Upper lobe of left lung (tissue), 6 donors: ENCODE data around the gene DHCR24. TPM values are rescaled to one million over a fixed set of nuclear protein-coding genes. Genes with fewer than 3 reads are reported as not detected.

Source experiments
- ATAC-seq, 2 donors: fragments of 200-7000 bp; cut with Tn5 transposase; one replicate each; pipeline ENCODE4 v1.9.1; 2022; ENCODE audit warnings: mild to moderate bottlenecking in 2 of 2, moderate library complexity in 2 of 2; ENCODE audit not compliant: low FRiP score in 2 of 2
- DNase-seq, 2 donors: peaks; one replicate each; pipeline ENCODE4 v3.0.0-alpha.2; 2019 to 2020
- H3K27ac ChIP-seq, 4 donors: fragments of 200-600 bp; sonication (generic); one replicate each; pipeline ENCODE4 v1.5.1; 2016 to 2019
- H3K27me3 ChIP-seq, 4 donors: fragments of 200-600 bp; sonication (generic); one replicate each; pipeline ENCODE4 v1.5.1; 2017 to 2019
- H3K36me3 ChIP-seq, 4 donors: fragments of 200-600 bp; sonication (generic); one replicate each; pipeline ENCODE4 v1.5.1; 2016 to 2019
- H3K4me1 ChIP-seq, 4 donors: fragments of 200-600 bp; sonication (generic); one replicate each; pipeline ENCODE4 v1.5.1; 2018 to 2019
- H3K4me3 ChIP-seq, 4 donors: fragments of 200-600 bp; sonication (generic); one replicate each; pipeline ENCODE4 v1.5.1; 2017 to 2019; ENCODE audit warnings: mild to moderate bottlenecking in 2 of 4, moderate library complexity in 1 of 4
- H3K9me3 ChIP-seq, 4 donors: fragments of 200-600 bp; sonication (generic); one replicate each; pipeline ENCODE4 v1.5.1; 2018 to 2019
- CTCF ChIP-seq, 6 experiments: fragments of 450-650 bp in 4 of 6; fragments of 200-600 bp in 2 of 6; sonication (generic) in 2 of 6; IDR thresholded peaks; one replicate each; pipeline ENCODE4 v1.5.1; 2016 to 2019; ENCODE audit warnings: antibody characterized with exemption in 6 of 6
- EP300 ChIP-seq, 4 donors: sonication (generic); formaldehyde crosslinking; IDR thresholded peaks; one replicate each; pipeline ENCODE4 v1.5.1; 2017; ENCODE audit warnings: antibody characterized with exemption in 4 of 4, control low read depth in 2 of 4
- POLR2A ChIP-seq, 4 donors: fragments of 450-650 bp; IDR thresholded peaks; one replicate each; pipeline ENCODE4 v1.5.1; 2016 to 2017; ENCODE audit warnings: antibody characterized with exemption in 4 of 4, mild to moderate bottlenecking in 2 of 4
- POLR2AphosphoS5 ChIP-seq, 2 donors: sonication (generic); formaldehyde crosslinking; IDR thresholded peaks; one replicate each; pipeline ENCODE4 v1.5.1; 2017; ENCODE audit warnings: antibody characterized with exemption in 2 of 2
- WGBS, 2 donors: methylation state at CpG; one replicate each; pipeline ENCODE4 v1.1.5; 2017 to 2018; 5-methylcytosine and 5-hydroxymethylcytosine counted together
- total RNA-seq, 6 donors: library from RNA; depleted of rRNA in 4 of 6; stranded (reverse); fragments of >200 nt in 4 of 6; gene quantifications; one replicate each; pipeline versions ENCODE4 v1.1.0 to v1.2.1, GENCODE V29; 2016 to 2021
- donor health status: DM: no; HTN: no; CAD: no; lungs with moderate emphysema.
- donor health status: DM: no; HTN: yes; CAD: no; lungs with severe emphysema.

DHCR24 gene
- total RNA-seq, 6 donors from 2014 or later: 188 to 863 (median 555) TPM

- WGBS, 2 donors: 70 to 75% methylated on average over 5 of the region's 5 CpGs
- peak in 1 of 2 donors; percentile 16 for DNase-seq
- Histone ChIP-seq H3K36me3 (peaks cover 11 to 45% (median 31%) of the 10 kb centered on the region in 4 donors), H3K9me3 (no peaks in the 10 kb centered on the region), H3K4me1 (peaks cover 0 to 19% (median 12%) of the 10 kb centered on the region in 4 donors), H3K4me3 (no peak overlapping the region), H3K27ac (no peak overlapping the region), H3K27me3 (no peaks in the 10 kb centered on the region)
- TF ChIP-seq CTCF (IDR thresholded peaks at IDR 0.05) (no peak), POLR2A (IDR thresholded peaks at IDR 0.05) (no peak), POLR2AphosphoS5 (IDR thresholded peaks at IDR 0.05) (no peak), EP300 (IDR thresholded peaks at IDR 0.05) (no peak)
- ATAC-seq: no peak
These were observed 25.8 kb downstream of the DHCR24 start for GRCh38 chr1:54861070-54861761.

- H3K4me3 ChIP-seq: no peak overlapping the region
- peaks cover 0 to 13% (median 7%) of the 10 kb centered on the region in 4 donors for H3K4me1 ChIP-seq
- WGBS, 2 donors: 87 to 93% methylated on average over 5 of the region's 5 CpGs
- no peaks in the 10 kb centered on the region for H3K27me3 ChIP-seq
- H3K9me3 ChIP-seq: no peaks in the 10 kb centered on the region
- no peak for TF ChIP-seq CTCF (IDR thresholded peaks at IDR 0.05)
- TF ChIP-seq EP300 (IDR thresholded peaks at IDR 0.05): no peak
- TF ChIP-seq POLR2A (IDR thresholded peaks at IDR 0.05): no peak
- TF ChIP-seq POLR2AphosphoS5 (IDR thresholded peaks at IDR 0.05): no peak
- no peak overlapping the region for H3K27ac ChIP-seq
- DNase-seq: peak in 1 of 2 donors; percentile 8
- H3K36me3 ChIP-seq: peaks cover 9 to 42% (median 29%) of the 10 kb centered on the region in 4 donors
- ATAC-seq: no peak
These were observed 27.1 kb downstream of the DHCR24 start for GRCh38 chr1:54859700-54860391.

GRCh38 chr1:54857746-54858561 is 29.0 kb downstream of the DHCR24 start:
- 77 to 82% methylated on average over 7 to 9 of the region's 9 CpGs for WGBS, 2 donors

GRCh38 chr1:54857141-54857540 is 29.9 kb downstream of the DHCR24 start:
- 94 to 96% methylated on average over 3 of the region's 3 CpGs for WGBS, 2 donors
- Histone ChIP-seq H3K9me3 (no peaks in the 10 kb centered on the region), H3K36me3 (peaks cover 11 to 49% (median 41%) of the 10 kb centered on the region in 4 donors), H3K27me3 (no peaks in the 10 kb centered on the region), H3K27ac (no peak overlapping the region), H3K4me1 (peaks cover 0 to 10% (median 6%) of the 10 kb centered on the region in 4 donors), H3K4me3 (no peak overlapping the region)
- ATAC-seq (no peak), DNase-seq (no peak)
- no peak for TF ChIP-seq EP300 (IDR thresholded peaks at IDR 0.05)
- no peak for TF ChIP-seq POLR2AphosphoS5 (IDR thresholded peaks at IDR 0.05)
- no peak for TF ChIP-seq CTCF (IDR thresholded peaks at IDR 0.05)

More at GRCh38 chr1:54857746-54858561, 29.0 kb downstream of the DHCR24 start:
- peak in 1 of 2 donors; percentile 43 for ATAC-seq
- Histone ChIP-seq H3K27me3 (no peaks in the 10 kb centered on the region), H3K9me3 (no peaks in the 10 kb centered on the region), H3K4me1 (peaks cover 0 to 10% (median 6%) of the 10 kb centered on the region in 4 donors), H3K27ac (no peak overlapping the region), H3K36me3 (peaks cover 8 to 47% (median 36%) of the 10 kb centered on the region in 4 donors), H3K4me3 (no peak overlapping the region)
- peak in 1 of 2 donors; percentile 25 for DNase-seq
- no peak for TF ChIP-seq POLR2AphosphoS5 (IDR thresholded peaks at IDR 0.05)
- TF ChIP-seq EP300 (IDR thresholded peaks at IDR 0.05): no peak
- no peak for TF ChIP-seq CTCF (IDR thresholded peaks at IDR 0.05)
- no peak for TF ChIP-seq POLR2A (IDR thresholded peaks at IDR 0.05)
